Globus pallidus (tissue), 1 donor: ENCODE measurements around the gene SUGCT.
"Not testable (repeated sequence)": the region's sequence is repeated elsewhere in the genome, so short reads cannot be mapped to it uniquely, and the experiment has no call there.

Source experiments
- DNase-seq: peaks from one replicate; pipeline ENCODE4 v3.0.0-alpha.2; 2015; ENCODE audit warnings: low spot score

Gene SUGCT

DNA sequence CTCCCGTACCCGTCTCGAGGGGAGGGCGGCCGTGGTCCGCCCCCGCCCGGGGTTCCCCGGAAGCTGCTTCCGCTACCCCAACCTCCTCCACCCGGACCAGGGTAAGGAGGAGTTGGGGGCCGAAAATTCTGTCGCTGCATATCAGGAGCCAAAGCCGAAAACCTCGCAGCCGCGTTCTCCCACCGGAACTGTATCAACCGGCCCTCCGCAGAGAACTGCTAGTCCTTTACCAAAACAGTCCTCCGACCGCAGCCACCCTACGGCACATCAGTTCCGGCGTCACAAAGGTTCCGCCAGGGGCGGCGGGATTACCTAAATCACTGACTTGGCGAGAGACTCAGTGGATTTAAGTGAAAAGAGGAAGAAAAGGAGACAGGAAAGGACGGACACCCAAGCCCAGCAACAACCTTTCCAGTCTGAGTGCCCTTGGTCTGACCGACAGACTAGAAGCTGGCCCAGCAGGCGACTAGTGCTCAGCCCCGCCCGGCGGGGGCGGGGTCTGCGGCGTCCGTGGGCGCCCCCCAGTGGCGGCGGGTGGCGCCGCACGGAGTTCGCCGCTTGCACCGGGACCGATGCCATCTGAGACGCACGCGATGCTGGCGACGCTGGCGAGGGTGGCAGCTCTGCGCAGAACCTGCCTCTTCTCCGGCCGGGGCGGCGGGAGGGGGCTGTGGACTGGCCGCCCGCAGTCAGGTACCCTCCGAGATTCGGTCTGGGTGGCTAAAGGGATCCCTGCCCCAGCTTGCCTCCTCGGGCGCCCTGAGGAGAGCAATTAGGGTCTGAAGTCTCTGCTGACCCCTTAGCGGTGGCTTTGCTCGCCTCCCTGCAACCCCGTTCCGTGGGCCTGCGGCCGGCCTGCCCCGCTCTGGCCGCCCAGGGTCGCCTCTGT, at the start of gene SUGCT, which contains the start of gene MPLKIP:
Gene SUGCT (plus strand): TSS at position 578 of the 889 bp plus-strand sequence.
Gene MPLKIP (minus strand): TSS at position 195 of the 889 bp plus-strand sequence. CDS start 55 bp downstream, at position 140.
- DNase-seq = peak; percentile 88

DNA sequence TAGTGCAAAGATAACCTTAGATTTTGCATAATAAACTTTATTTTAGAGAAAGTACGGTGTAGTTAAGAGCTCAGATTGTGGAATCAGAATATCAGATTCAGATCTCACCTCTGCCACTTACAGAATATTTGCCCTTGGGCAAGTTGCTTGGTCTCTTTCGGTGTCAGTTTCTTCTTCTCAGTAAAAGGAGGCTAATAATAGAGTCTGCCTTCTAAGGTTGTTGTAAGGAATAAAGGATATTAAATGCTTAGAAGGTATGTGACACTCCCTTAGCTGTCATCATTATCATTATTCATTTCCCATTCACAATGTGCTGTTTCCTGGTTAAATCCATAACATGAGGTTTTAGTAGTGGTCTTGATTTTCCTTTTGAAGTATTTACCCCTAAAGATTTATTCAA, 42.6 kb upstream of the SUGCT start:
- DNase-seq = no peak

DNA sequence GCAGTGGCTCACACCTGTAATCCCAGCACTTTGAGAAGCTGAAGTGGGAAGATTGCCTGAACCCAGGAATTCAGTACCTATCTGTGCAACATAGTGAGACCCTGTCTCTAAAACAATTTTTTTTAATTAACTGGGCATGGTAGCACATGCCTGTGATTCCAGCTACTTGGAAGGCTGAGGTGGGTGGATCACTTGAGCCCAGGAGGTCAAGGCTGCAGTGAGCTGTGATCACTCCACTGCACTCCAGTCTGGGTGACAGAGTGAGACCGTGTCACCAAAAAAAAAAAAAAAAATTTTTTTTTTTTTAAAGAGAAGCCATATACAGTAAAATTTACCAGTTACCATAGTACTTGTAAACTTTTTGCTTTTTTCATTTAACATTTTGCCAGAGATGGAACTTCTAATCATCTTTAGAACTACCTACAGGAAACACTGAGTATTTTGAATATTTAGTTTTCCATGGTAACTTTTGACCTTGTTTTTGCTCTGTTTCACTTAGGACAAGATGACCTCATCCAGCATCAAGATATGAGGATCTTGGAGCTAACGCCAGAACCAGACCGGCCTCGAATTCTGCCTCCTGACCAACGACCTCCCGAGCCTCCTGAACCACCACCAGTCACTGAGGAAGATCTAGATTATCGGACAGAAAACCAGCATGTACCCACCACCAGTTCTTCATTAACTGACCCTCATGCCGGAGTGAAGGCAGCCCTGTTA, 41.0 kb upstream of the SUGCT start:
- no peak for DNase-seq

DNA sequence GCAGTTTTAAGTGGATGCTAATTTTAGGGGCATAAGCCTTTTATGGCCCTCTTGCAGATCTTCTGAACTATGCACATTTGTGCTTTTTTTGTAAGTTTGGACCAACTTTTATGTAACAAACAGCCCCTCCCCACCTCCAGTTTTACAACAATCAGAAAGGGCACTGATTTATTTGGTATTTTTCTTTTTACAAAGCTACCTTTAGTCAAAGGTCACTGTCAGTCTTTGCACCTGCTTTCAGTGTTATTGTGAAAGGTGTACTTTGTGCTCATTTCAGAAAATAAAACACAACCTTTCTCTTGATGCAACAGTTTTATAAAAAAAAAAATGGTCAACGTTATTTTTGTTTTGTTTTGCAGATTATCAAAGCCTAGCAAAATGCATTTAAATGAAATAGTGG, 39.6 kb upstream of the SUGCT start:
- DNase-seq = no peak

DNA sequence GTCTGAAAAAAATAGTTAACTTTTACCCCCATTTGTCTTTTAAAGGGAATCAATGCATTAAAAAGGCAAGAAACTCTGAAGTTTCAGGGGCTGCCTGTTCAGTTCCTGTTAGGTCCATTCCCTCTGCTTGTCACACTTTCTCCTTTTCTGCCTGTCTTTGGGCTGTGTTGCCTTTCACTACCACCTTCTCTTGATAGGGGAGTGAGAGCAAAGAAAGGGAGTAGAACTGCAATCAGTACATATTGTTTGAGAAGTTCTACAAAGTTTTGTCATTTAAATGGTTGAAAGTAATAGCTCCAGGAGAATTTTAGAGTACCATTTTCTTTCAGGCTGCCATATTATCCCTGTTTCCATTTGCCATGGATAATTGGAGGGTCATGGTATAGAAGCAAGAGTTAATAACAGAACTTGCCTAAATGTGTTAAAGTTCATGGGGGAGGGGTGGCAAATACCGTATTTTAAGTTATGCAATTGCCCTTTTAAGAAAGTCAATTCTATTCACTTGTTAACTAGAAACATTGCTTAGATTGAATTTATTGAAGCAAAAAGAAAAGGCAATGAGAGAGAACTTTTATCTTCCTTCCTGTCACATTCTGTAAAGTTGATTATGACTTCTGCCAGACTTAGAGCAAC, 39.0 kb upstream of the SUGCT start:
- DNase-seq = no peak

DNA sequence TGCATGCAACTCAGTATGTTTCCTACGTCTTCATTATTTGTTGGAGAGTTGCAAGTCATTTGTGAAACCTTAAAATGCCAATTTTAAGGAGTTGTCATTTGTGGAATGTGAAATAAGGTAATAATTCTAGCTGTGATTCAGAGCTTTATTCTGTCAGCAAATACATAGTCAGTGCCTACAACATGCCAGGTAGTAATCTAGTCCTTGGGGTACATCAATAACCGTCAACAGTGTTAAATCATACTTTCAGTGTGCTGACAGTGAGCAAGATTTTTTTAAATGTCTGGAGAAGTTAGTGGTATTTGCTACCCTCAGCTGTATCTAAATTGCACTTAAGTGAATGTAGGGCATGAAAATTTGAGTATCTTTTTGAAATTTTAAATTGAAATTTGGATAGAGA, 37.1 kb upstream of the SUGCT start:
- DNase-seq = no peak

DNA sequence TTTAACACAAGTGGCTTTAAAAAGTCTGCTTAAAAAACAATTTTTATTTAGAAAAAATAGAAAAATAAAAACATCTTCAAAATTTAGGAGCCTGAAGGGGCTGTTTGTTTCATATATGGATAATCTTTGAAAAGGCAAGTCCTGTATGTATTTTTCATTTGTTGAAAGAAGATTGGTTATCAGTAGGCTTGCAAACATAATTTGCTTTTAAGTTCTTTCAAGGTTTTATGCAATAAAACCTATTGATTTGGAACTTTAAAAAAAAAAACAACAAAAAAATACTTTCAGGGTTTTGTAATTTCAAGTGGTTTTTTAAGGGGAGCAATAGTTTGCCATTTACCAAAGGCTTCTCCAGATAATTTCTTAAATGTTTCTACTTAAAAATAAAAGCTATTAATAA, 36.0 kb upstream of the SUGCT start:
- no peak for DNase-seq

DNA sequence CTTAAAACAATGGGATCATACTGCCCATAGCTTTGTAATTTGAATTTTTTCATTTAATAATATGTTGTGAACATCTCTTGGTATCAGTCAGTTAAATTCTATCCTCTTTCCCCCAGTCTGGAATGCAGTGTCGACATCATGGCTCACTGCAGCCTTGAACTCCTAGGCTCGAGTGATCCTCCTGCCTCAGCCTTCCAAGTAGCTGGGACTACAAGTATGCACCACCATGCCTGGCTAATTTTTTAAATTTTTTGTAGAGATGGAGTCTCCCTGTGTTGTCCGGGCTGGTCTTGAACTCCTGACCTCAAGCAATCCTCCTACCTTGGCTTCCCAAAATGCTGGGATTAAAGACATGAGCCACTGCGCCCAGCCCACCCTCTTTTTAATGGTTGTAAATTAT, 35.0 kb upstream of the SUGCT start:
- DNase-seq = no peak

DNA sequence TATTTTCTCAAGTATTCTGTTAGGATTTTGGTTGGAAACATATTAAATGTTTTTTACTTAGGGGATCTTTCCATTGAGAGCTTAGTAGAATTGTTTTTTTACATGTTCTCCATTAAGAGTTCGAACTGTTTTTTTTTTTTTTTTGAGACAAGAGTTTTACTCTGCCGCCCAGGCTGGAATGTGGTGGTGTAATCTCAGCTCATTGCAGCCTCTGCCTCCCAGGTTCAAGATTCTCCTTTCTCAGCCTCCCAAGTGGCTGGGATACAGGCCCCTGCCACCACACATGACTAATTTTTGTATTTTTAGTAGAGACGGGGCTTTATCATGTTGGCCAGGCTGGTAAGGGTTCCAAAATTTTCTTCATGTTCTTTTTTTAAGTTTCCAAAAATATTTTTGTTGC, 33.6 kb upstream of the SUGCT start:
- no peak for DNase-seq

DNA sequence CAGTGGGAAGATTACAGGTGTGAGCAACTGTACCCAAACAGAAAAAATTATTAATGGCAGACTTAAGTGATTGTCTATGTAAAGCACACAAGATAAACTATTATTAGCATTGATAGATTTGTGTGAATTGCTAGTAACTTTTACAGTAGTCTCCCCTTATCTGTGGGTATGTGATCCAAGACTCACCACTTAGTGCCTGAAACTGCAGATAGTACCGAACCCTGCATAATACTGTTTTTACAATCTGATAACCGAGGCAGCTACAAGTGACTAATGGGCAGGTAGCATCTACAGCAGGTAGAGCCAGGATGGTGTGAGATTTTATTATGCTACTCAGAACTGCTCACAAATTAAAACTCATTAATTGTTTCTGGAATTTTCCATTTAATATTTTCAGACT, 31.9 kb upstream of the SUGCT start:
- no peak for DNase-seq

DNA sequence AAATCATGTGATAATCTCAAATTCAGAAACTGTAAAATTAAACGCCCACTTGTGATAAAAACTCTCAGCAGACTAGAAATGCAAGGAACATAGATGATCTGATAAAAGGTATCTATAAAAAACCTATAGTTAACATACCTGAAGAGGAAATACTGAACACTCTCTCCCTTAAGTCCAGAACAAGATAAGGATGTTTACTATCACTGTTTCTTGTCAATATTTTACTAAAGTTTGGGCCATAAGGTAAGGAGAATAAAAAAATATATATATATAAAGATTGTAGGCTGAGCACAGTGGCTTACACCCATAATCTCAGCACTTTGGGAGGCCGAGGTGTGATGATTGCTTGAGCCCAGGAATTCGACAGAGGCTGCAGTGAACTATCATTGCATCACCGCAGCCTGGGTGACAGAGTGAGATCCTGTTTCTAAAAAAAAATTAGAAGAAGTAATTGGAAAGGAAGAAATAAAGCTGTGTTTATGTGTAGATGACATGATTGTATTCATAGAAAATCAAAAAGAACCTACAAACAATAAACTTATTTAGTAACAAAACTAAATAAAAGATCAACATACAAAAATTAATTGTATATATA, 28.8 kb upstream of the SUGCT start:
- no peak for DNase-seq

DNA sequence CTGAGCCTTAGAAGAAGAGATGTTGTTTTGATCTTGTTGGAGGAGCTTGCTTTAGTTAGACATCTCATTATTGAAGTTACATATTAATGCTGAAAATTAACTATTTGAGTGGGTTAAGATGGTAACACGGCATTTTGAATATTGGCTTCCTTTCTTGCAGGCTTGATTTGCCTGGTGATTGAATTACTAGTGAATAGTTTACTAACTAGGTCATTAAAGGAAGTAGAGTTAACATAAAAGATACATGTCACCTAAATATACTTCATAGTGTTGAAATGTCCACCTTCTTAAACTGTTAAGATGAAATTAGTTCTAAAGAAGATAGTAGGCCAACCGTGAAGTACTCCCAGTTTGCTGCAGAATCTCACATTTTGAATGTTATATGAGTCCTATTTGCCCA, 18.9 kb upstream of the SUGCT start:
- DNase-seq = no peak

DNA sequence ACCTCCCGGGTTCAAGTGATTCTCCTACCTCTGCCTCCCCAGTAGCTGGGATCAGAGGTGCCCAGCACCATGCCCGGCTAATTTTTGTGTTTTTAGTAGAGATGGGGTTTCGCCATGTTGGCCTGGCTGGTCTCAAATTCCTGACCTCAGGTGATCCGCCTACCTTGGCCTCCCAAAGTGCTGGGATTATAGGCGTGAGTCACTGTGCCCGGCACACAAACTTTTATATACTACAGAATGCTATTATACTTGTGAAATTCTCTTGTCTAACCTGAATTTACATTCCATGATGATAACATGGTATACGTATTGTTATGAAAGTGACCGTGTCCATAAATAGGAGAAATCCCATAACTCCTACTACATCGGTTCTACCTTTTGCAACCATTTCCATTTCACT, 17.6 kb upstream of the SUGCT start:
- DNase-seq = not testable (repeated sequence)

DNA sequence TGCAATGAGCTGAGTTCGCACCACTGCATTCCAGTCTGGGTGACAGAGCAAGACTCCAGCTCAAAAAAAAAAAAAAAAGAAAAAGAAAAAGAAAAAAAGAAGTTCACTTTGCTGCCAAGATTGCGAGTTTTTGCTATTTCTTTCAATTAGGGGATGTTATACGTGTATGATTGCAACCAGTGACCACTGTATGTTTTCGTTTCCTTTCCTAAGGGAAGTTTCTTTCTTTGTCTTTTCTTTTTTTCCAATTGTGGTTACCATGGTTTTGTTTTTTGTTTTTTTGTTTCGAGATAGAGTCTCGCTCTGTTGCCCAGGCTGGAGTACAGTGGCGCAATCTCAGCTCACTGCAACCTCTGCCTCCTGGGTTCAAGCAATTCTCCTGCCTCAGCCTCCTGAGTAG, 16.6 kb upstream of the SUGCT start:
- not testable (repeated sequence) for DNase-seq

DNA sequence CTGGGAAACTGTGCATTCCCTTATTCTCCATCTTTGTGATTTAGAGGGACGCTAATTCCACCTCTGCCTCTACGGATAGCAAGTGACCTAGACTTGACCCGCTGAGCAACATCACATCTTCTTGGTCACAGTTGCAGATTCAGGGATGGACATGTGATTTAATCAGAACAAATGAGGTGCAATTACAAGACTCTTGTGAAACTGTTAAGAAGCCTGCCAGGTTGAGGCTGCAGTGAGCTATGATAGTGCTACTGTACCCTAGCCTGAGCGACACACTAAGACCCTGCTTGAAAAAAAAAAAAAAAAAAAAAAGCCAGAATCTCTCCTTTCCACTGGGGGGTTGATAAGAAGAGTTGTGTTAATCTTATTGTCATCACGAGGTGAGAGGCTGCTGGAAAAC, 14.8 kb upstream of the SUGCT start:
- DNase-seq = no peak

DNA sequence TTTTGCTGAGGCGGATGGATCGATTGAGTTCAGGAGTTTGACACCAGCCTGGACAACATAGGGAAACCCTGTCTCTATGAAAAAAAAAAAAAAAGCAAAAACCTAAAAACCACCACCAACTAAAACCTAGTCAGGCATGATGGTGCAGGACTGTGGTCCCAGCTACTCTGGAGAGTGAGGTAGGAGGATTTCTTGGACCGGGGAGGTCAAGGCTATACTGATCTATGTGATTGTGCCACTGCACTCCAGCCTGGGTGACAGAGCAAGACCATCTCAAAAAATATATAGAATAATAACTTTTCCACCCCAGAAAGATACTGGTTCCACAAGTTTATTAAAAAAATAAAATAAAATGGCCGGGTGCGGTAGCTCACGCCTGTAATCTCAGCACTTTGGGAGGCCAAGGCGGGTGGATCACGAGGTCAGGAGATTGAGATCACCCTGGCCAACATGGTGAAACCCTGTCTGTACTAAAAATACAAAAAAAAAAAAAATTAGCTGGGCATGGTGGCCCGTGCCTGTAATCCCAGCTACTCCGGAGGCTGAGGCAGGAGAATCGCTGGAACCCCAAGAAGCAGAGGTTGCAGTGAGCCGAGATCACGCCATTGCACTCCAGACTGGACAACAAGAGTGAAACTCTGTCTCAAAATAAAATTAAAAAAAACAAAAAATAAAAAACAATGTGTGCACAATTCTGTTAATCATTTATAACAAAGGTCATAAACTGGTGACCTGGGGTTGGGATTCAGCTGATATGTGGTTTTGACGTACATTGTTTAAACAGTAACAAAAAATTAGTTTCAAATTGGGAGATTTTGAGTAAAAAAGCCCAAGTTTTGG, 12.5 kb upstream of the SUGCT start:
- not testable (repeated sequence) for DNase-seq

DNA sequence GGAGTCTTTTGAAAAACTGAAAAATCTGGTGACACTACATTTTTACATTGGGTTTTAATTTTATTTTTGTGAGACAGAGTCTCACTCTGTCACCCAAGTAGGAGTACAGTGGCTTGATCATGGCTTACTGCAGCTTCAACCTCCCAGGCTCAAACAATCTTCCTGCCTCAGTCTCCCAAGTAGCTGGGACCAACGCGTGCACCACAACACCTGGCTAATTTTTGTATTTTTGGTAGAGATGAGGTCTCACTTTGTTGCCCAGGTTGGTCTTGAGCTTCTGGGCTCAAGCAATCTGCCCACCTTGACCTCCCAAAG, 11.9 kb upstream of the SUGCT start:
- DNase-seq = no peak

DNA sequence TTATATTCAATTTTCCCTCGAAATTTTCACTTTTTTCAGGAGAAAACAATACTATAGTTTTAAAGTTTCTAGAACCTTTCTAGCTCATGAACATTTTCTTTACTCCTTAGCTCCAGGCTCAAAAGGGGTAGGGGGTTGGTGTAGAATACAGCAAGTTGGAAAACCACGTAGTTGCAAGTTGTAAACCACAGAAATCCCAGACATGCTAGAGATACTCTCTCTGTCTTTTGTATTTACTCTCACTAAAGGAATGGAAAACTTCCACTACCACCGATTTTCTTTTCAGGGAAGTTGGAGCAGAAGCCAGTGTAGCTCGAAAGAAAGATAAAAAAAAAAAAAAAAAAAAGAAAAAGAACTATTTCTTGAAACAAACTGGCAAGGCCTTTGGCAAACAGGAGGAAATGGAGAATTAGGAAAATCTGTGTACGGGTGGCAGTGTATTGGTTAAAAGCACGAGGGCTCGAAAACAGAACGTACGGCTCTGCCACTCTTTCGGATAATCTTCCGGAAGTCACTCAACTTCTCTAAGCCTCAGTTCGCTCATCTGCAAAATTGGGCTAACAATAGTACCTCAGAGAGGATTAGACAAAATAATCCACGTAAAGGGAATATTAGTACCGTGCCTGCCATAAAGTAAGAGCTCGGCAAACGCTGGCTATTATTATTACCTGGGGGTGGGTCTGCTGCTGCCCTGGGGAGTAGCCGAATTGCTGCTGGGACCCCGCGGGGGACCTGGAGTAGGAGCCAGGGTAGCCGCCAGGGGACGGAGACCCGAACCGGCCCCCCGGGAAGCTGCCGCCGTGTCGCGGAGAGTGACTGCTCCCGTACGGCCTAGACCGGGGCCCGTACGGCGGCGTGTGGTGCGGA, 1.0 kb upstream of the SUGCT start:
- no peak for DNase-seq

DNA sequence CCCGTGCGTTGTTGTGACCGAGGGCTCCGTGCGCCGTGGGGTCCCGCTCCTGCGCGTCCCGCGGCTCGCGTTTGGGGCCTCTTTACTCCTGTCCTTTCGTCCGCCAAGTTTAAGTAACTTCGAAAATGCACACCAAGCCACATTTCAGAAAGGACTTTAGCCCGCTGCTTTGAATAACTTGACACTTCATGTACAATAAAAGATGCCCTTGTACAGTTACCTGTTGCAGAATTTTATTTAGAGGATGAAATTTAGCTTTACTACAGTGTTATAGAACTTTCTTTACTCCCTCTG, 459 bp downstream of the SUGCT start:
- DNase-seq = no peak

DNA sequence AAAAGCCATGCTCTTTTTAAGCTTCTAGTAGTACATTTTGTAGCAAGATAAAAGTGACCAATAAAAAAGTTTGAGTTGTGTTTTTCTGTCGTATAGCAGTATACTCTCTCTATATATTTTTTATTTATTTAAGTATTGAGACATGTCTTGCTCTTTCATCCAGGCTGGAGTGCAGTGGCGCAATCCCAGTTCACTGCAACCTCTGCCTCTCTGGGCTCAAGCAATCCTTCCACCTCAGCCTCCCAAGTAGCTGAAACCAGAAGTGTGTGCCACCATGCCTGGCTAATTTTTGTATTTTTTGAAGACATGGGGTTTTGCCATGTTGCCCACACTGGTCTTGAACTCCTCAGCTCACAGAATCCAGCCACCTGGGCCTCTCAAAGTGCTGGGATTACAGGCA, 2.8 kb downstream of the SUGCT start:
- no peak for DNase-seq

DNA sequence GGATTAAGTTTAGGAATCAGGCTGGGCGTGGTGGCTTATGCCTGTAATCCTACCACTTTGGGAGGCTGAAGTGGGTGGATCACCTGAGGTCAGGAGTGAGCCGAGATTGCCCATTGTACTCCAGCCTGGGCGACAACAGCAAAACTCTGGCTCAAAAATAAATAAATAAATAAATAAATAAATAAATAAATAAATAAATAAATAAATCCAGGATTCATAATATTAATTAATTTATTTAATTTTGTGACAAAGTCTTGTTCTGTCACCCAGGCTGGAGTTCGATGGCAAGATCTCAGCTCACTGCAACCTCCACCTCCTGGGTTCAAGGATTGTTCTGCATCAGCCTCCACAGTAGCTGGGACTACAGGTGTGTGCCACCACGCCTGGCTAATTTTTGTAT, 4.2 kb downstream of the SUGCT start:
- no peak for DNase-seq
